Suprapubic skin (tissue), 4 donors: ENCODE measurements around the gene BHLHE41.

Source experiments
- POLR2A ChIP-seq, 2 donors: fragments of 450-650 bp; IDR thresholded peaks; one replicate each; pipeline ENCODE4 v1.6.1; 2017; ENCODE audit warnings: antibody characterized with exemption in 2 of 2, mild to moderate bottlenecking in 2 of 2, moderate library complexity in 2 of 2
- POLR2AphosphoS5 ChIP-seq, 3 donors: sonication (generic); formaldehyde crosslinking; IDR thresholded peaks; one replicate each; pipeline ENCODE4 v1.6.1; 2017; ENCODE audit warnings: antibody characterized with exemption in 3 of 3
- TF ChIP-seq, protein P1 (sequence below), 2 donors: fragments of 200-600 bp in 1 of 2; fragments of 450-650 bp in 1 of 2; sonication (generic) in 1 of 2; IDR thresholded peaks; one replicate each; pipeline ENCODE4 v1.5.1; 2016 to 2019; ENCODE audit warnings: antibody characterized with exemption in 2 of 2, mild to moderate bottlenecking in 1 of 2, moderate library complexity in 1 of 2

DNA sequence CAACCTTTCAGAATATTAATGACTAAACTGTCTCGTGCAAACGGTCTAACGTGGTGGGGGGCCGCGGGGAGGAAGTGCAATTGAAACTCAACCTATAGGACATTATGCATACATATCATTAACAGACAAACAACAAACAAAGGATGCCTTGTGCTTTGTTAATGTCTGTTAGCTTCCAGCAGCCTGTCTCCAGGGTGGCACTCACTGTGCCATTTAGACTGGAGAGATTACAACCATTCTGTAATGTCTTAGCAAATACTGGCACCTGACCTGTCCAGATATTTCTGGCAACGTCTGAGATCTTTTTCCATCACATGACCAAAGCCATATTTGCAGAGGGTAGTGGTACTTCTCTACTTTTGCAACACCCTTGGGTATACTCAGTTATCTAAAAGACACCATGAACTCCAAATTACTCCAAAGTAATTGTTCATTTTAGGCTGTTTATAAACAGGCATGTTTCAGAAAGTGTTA, 11.6 kb downstream of the BHLHE41 start:
- TF ChIP-seq, protein P1, sequence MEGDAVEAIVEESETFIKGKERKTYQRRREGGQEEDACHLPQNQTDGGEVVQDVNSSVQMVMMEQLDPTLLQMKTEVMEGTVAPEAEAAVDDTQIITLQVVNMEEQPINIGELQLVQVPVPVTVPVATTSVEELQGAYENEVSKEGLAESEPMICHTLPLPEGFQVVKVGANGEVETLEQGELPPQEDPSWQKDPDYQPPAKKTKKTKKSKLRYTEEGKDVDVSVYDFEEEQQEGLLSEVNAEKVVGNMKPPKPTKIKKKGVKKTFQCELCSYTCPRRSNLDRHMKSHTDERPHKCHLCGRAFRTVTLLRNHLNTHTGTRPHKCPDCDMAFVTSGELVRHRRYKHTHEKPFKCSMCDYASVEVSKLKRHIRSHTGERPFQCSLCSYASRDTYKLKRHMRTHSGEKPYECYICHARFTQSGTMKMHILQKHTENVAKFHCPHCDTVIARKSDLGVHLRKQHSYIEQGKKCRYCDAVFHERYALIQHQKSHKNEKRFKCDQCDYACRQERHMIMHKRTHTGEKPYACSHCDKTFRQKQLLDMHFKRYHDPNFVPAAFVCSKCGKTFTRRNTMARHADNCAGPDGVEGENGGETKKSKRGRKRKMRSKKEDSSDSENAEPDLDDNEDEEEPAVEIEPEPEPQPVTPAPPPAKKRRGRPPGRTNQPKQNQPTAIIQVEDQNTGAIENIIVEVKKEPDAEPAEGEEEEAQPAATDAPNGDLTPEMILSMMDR (IDR thresholded peaks at IDR 0.05): no peak
- TF ChIP-seq POLR2A (IDR thresholded peaks at IDR 0.05) (no peak), POLR2AphosphoS5 (IDR thresholded peaks at IDR 0.05) (peak in 1 of 3 donors; percentile 30)
